ENCODE measurements around the gene CD177. TPM values are rescaled to one million over a fixed set of nuclear protein-coding genes. Genes with fewer than 3 reads are reported as not detected.
"Not testable (repeated sequence)": the region's sequence is repeated elsewhere in the genome, so short reads cannot be mapped to it uniquely, and the experiment has no call there.

CD177 gene
- total and polyA plus RNA-seq, 4 donors: 0.38 to 33.4 (median 4.4) TPM

GRCh38 chr19:43354305-43354627 is 780 bp downstream of the CD177 start:
- Histone ChIP-seq H3K27me3 (ENCODE audit: control insufficient read depth in 4 of 4, insufficient read depth in 4 of 4, low read length in 3 of 4) (peaks cover 0 to 4% (median 0%) of the 10 kb centered on the region in 4 donors), H3K36me3 (ENCODE audit: control insufficient read depth in 4 of 4, insufficient read depth in 3 of 4, low read depth in 1 of 4, low read length in 3 of 4) (no peaks in the 10 kb centered on the region), H3K27ac (ENCODE audit: low read depth in 1 of 2, low read length in 2 of 2) (no peak overlapping the region), H3K9me3 (ENCODE audit: control insufficient read depth in 4 of 4, low read length in 3 of 4) (no peaks in the 10 kb centered on the region), H3K4me1 (ENCODE audit: control insufficient read depth in 4 of 4, insufficient read depth in 4 of 4, low read length in 3 of 4) (peaks cover 0 to 3% (median 0%) of the 10 kb centered on the region in 4 donors), H3K4me3 (ENCODE audit: low read depth in 1 of 3, low read length in 3 of 3) (no peak overlapping the region), H3K9ac (ENCODE audit: low read depth in 1 of 2, low read length in 2 of 2) (no peak overlapping the region)
- WGBS: 12% methylated on average over 19 of the region's 19 CpGs
- DNase-seq (ENCODE audit: low spot score): no peak
- TF ChIP-seq MAX (IDR thresholded peaks at IDR 0.05): no peak
- TF ChIP-seq FOXA2 (IDR thresholded peaks at IDR 0.05): no peak
- TF ChIP-seq GABPA (IDR thresholded peaks at IDR 0.05 in 1 of 2, conservative IDR thresholded peaks at IDR 0.05 in 1 of 2): no peak
- TF ChIP-seq HNF4G (IDR thresholded peaks at IDR 0.05): no peak
- no peak for TF ChIP-seq JUND (IDR thresholded peaks at IDR 0.05)
- TF ChIP-seq EGR1 (IDR thresholded peaks at IDR 0.05; ENCODE audit: low read depth in 2 of 2): no peak
- no peak for TF ChIP-seq FOXA1 (IDR thresholded peaks at IDR 0.05)

- not testable (repeated sequence) for H3K27me3 ChIP-seq (ENCODE audit: control insufficient read depth in 4 of 4, insufficient read depth in 4 of 4, low read length in 3 of 4); H3K27ac ChIP-seq (ENCODE audit: low read depth in 1 of 2, low read length in 2 of 2); H3K9me3 ChIP-seq (ENCODE audit: control insufficient read depth in 4 of 4, low read length in 3 of 4); DNase-seq (ENCODE audit: low spot score); H3K36me3 ChIP-seq (ENCODE audit: control insufficient read depth in 4 of 4, insufficient read depth in 3 of 4, low read depth in 1 of 4, low read length in 3 of 4); H3K4me1 ChIP-seq (ENCODE audit: control insufficient read depth in 4 of 4, insufficient read depth in 4 of 4, low read length in 3 of 4); H3K4me3 ChIP-seq (ENCODE audit: low read depth in 1 of 3, low read length in 3 of 3); H3K9ac ChIP-seq (ENCODE audit: low read depth in 1 of 2, low read length in 2 of 2)
- WGBS: no CpG with 5 or more reads among the region's 3 CpGs
These were observed 3.3 kb downstream of the CD177 start for GRCh38 chr19:43356749-43357148.

DNA sequence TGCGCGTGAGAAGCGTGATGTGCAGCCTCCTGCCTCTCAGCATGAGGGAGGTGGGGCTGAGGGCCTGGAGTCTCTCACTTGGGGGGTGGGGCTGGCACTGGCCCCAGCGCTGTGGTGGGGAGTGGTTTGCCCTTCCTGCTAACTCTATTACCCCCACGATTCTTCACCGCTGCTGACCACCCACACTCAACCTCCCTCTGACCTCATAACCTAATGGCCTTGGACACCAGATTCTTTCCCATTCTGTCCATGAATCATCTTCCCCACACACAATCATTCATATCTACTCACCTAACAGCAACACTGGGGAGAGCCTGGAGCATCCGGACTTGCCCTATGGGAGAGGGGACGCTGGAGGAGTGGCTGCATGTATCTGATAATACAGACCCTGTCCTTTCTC is 8.7 kb downstream of the CD177 start:
- Histone ChIP-seq H3K4me3 (ENCODE audit: low read depth in 1 of 3, low read length in 3 of 3) (no peak overlapping the region), H3K27me3 (ENCODE audit: control insufficient read depth in 4 of 4, insufficient read depth in 4 of 4, low read length in 3 of 4) (no peaks in the 10 kb centered on the region), H3K36me3 (ENCODE audit: control insufficient read depth in 4 of 4, insufficient read depth in 3 of 4, low read depth in 1 of 4, low read length in 3 of 4) (no peaks in the 10 kb centered on the region), H3K27ac (ENCODE audit: low read depth in 1 of 2, low read length in 2 of 2) (no peak overlapping the region), H3K4me1 (ENCODE audit: control insufficient read depth in 4 of 4, insufficient read depth in 4 of 4, low read length in 3 of 4) (no peaks in the 10 kb centered on the region), H3K9me3 (ENCODE audit: control insufficient read depth in 4 of 4, low read length in 3 of 4) (no peaks in the 10 kb centered on the region), H3K9ac (ENCODE audit: low read depth in 1 of 2, low read length in 2 of 2) (no peak overlapping the region)
- 61% methylated on average over 8 of the region's 8 CpGs for WGBS
- TF ChIP-seq NR2F2 (IDR thresholded peaks at IDR 0.05) (no peak), FOXA2 (IDR thresholded peaks at IDR 0.05) (no peak), MAX (IDR thresholded peaks at IDR 0.05) (no peak)
- no peak for DNase-seq (ENCODE audit: low spot score)

DNA sequence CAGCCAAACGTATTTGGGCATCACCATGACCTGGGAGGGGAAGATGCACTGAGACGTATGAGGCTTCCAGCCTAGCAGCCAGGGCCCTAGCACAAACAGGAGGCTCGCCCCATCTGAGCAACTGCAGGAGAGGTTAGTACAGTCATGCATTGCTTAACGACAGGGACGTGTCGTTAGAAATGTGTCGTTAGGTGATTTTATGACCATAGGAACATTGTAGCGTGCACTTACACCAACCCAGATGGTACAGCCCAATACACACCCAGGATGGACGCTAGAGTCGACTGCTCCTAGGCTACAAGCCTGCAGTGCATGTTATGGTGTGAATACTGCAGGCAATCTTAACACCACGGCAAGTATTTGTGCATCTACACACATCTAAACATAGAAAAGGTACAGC is 9.3 kb downstream of the CD177 start:
- Histone ChIP-seq H3K36me3 (ENCODE audit: control insufficient read depth in 4 of 4, insufficient read depth in 3 of 4, low read depth in 1 of 4, low read length in 3 of 4) (no peaks in the 10 kb centered on the region), H3K4me1 (ENCODE audit: control insufficient read depth in 4 of 4, insufficient read depth in 4 of 4, low read length in 3 of 4) (no peaks in the 10 kb centered on the region), H3K9me3 (ENCODE audit: control insufficient read depth in 4 of 4, low read length in 3 of 4) (no peaks in the 10 kb centered on the region), H3K9ac (ENCODE audit: low read depth in 1 of 2, low read length in 2 of 2) (no peak overlapping the region), H3K27me3 (ENCODE audit: control insufficient read depth in 4 of 4, insufficient read depth in 4 of 4, low read length in 3 of 4) (no peaks in the 10 kb centered on the region), H3K27ac (ENCODE audit: low read depth in 1 of 2, low read length in 2 of 2) (no peak overlapping the region), H3K4me3 (ENCODE audit: low read depth in 1 of 3, low read length in 3 of 3) (no peak overlapping the region)
- DNase-seq (ENCODE audit: low spot score): no peak
- WGBS: 68% methylated on average over 11 of the region's 11 CpGs
- no peak for TF ChIP-seq RXRA (IDR thresholded peaks at IDR 0.05)
- TF ChIP-seq TAF1 (conservative IDR thresholded peaks at IDR 0.05): no peak
- TF ChIP-seq NR2F2 (IDR thresholded peaks at IDR 0.05): no peak
- TF ChIP-seq, protein P1, sequence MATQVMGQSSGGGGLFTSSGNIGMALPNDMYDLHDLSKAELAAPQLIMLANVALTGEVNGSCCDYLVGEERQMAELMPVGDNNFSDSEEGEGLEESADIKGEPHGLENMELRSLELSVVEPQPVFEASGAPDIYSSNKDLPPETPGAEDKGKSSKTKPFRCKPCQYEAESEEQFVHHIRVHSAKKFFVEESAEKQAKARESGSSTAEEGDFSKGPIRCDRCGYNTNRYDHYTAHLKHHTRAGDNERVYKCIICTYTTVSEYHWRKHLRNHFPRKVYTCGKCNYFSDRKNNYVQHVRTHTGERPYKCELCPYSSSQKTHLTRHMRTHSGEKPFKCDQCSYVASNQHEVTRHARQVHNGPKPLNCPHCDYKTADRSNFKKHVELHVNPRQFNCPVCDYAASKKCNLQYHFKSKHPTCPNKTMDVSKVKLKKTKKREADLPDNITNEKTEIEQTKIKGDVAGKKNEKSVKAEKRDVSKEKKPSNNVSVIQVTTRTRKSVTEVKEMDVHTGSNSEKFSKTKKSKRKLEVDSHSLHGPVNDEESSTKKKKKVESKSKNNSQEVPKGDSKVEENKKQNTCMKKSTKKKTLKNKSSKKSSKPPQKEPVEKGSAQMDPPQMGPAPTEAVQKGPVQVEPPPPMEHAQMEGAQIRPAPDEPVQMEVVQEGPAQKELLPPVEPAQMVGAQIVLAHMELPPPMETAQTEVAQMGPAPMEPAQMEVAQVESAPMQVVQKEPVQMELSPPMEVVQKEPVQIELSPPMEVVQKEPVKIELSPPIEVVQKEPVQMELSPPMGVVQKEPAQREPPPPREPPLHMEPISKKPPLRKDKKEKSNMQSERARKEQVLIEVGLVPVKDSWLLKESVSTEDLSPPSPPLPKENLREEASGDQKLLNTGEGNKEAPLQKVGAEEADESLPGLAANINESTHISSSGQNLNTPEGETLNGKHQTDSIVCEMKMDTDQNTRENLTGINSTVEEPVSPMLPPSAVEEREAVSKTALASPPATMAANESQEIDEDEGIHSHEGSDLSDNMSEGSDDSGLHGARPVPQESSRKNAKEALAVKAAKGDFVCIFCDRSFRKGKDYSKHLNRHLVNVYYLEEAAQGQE (IDR thresholded peaks at IDR 0.05): no peak
- TF ChIP-seq MAX (IDR thresholded peaks at IDR 0.05): no peak
- TF ChIP-seq YY1 (IDR thresholded peaks at IDR 0.05): no peak
- TF ChIP-seq SP1 (IDR thresholded peaks at IDR 0.05): no peak
- no peak for TF ChIP-seq HNF4G (IDR thresholded peaks at IDR 0.05)
- TF ChIP-seq GABPA (IDR thresholded peaks at IDR 0.05 in 1 of 2, conservative IDR thresholded peaks at IDR 0.05 in 1 of 2): no peak
- TF ChIP-seq, protein P2, sequence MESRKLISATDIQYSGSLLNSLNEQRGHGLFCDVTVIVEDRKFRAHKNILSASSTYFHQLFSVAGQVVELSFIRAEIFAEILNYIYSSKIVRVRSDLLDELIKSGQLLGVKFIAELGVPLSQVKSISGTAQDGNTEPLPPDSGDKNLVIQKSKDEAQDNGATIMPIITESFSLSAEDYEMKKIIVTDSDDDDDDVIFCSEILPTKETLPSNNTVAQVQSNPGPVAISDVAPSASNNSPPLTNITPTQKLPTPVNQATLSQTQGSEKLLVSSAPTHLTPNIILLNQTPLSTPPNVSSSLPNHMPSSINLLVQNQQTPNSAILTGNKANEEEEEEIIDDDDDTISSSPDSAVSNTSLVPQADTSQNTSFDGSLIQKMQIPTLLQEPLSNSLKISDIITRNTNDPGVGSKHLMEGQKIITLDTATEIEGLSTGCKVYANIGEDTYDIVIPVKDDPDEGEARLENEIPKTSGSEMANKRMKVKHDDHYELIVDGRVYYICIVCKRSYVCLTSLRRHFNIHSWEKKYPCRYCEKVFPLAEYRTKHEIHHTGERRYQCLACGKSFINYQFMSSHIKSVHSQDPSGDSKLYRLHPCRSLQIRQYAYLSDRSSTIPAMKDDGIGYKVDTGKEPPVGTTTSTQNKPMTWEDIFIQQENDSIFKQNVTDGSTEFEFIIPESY (IDR thresholded peaks at IDR 0.05): no peak
- no peak for TF ChIP-seq RAD21 (IDR thresholded peaks at IDR 0.05)
- TF ChIP-seq FOXA2 (IDR thresholded peaks at IDR 0.05): no peak
- TF ChIP-seq ATF3 (IDR thresholded peaks at IDR 0.05): no peak

Data from liver (tissue), 9 donors.